Measurements from ENCODE around the gene OXT. TPM values are rescaled to one million over a fixed set of nuclear protein-coding genes. Genes with fewer than 3 reads are reported as not detected.

The OXT gene
- total and polyA plus RNA-seq, 7 experiments from 2014 or later, result 1.2 to 2.3 (median 1.6) TPM; not detected in 3

GRCh38 chr20:3068075-3068474 lies 3.3 kb upstream of the OXT start:
- DNase-seq (no peak), ATAC-seq (no peak)
- no peak overlapping the region for H3K27ac ChIP-seq (ENCODE audit: low read depth, low read length)
- intact Hi-C loops (cut with micrococcal nuclease), result loop anchor here in 1 of 2 donors (5.0 kb wide), 1 partner anchor 104 kb away; the partner anchor contains the start of gene LZTS3
- H3K4me3 Mint-ChIP-seq, result no peak overlapping the region
- H3K36me3 ChIP-seq (ENCODE audit: control insufficient read depth in 2 of 3, insufficient read depth in 3 of 3, low read length in 3 of 3), result peaks cover 0 to 12% (median 0%) of the 10 kb centered on the region in 3 experiments
- peaks cover 0 to 6% (median 4%) of the 10 kb centered on the region in 5 donors for H3K36me3 Mint-ChIP-seq
- peaks cover 0 to 17% of the 10 kb centered on the region in 2 donors for H3K4me1 ChIP-seq (ENCODE audit: control insufficient read depth in 2 of 2, insufficient read depth in 2 of 2, low read length in 2 of 2)
- H3K9me3 ChIP-seq (ENCODE audit: control insufficient read depth in 2 of 3, low read length in 3 of 3), result no peaks in the 10 kb centered on the region
- ChIA-PET POLR2A (interaction anchor here (1.4 to 7.0 kb wide), 2 partner anchors 20 to 25 kb away, joined by 3 to 61 read pairs; no protein-coding TSS in a partner anchor), CTCF (interaction anchor here (1.1 to 2.8 kb wide), 4 partner anchors 16 to 262 kb away, joined by 3 to 28 read pairs (median 4); no protein-coding TSS in a partner anchor)
- no peaks in the 10 kb centered on the region for H3K27me3 Mint-ChIP-seq
- peaks cover 8 to 38% (median 27%) of the 10 kb centered on the region in 7 donors for H3K4me1 Mint-ChIP-seq
- no peak overlapping the region for H3K4me3 ChIP-seq (ENCODE audit: low read length)
- H3K9me3 Mint-ChIP-seq, result peaks cover 0 to 2% (median 0%) of the 10 kb centered on the region in 11 donors
- no peaks in the 10 kb centered on the region for H3K27me3 ChIP-seq (ENCODE audit: control insufficient read depth in 2 of 2, insufficient read depth in 2 of 2, low read length in 2 of 2)
- peak overlapping the region in 3 of 9 donors; percentile 21 to 72 (median 59) for H3K27ac Mint-ChIP-seq

- Mint-ChIP-seq H3K36me3 (peaks cover 0 to 6% (median 4%) of the 10 kb centered on the region in 5 donors), H3K27me3 (peaks cover 0 to 2% (median 0%) of the 10 kb centered on the region in 5 donors), H3K4me3 (peak overlapping the region in 1 of 10 donors; percentile 25), H3K27ac (peak overlapping the region in 4 of 9 donors; percentile 32 to 77 (median 52)), H3K9me3 (peaks cover 0 to 2% (median 0%) of the 10 kb centered on the region in 11 donors), H3K4me1 (peaks cover 8 to 38% (median 27%) of the 10 kb centered on the region in 7 donors)
- Histone ChIP-seq H3K27me3 (ENCODE audit: control insufficient read depth in 2 of 2, insufficient read depth in 2 of 2, low read length in 2 of 2) (no peaks in the 10 kb centered on the region), H3K4me3 (ENCODE audit: low read length) (no peak overlapping the region), H3K9me3 (ENCODE audit: control insufficient read depth in 2 of 3, low read length in 3 of 3) (no peaks in the 10 kb centered on the region), H3K27ac (ENCODE audit: low read depth, low read length) (no peak overlapping the region), H3K36me3 (ENCODE audit: control insufficient read depth in 2 of 3, insufficient read depth in 3 of 3, low read length in 3 of 3) (peaks cover 0 to 12% (median 0%) of the 10 kb centered on the region in 3 experiments), H3K4me1 (ENCODE audit: control insufficient read depth in 2 of 2, insufficient read depth in 2 of 2, low read length in 2 of 2) (peaks cover 0 to 17% of the 10 kb centered on the region in 2 donors)
- ATAC-seq (peak; percentile 61), DNase-seq (peak in 7 of 9 donors; percentile 52 to 73 (median 62))
- ChIA-PET CTCF (interaction anchor here (0.6 to 2.8 kb wide), 16 partner anchors 20 to 247 kb away, joined by 3 to 28 read pairs (median 3); no protein-coding TSS in a partner anchor), POLR2A (interaction anchor here (0.6 to 7.0 kb wide), 11 partner anchors 8 to 90 kb away, joined by 3 to 61 read pairs (median 3); no protein-coding TSS in a partner anchor)
- intact Hi-C loops (cut with micrococcal nuclease), result loop anchor here in 1 of 2 donors (1.0 to 5.0 kb wide), 3 partner anchors 46 to 247 kb away; partner anchors contain the start of gene LZTS3
Measured at GRCh38 chr20:3068986-3069900, 2.2 kb upstream of the OXT start.

GRCh38 chr20:3070725-3071124 lies 695 bp upstream of the OXT start:
- Mint-ChIP-seq H3K4me1 (peaks cover 14 to 40% (median 30%) of the 10 kb centered on the region in 7 donors), H3K36me3 (peaks cover 0 to 6% (median 4%) of the 10 kb centered on the region in 5 donors), H3K27me3 (peaks cover 0 to 7% (median 0%) of the 10 kb centered on the region in 5 donors), H3K27ac (peak overlapping the region; percentile 44 to 97 (median 86)), H3K4me3 (peak overlapping the region; percentile 61 to 90 (median 84)), H3K9me3 (peaks cover 0 to 2% (median 0%) of the 10 kb centered on the region in 11 donors)
- no peak for DNase-seq
- Histone ChIP-seq H3K27me3 (ENCODE audit: control insufficient read depth in 2 of 2, insufficient read depth in 2 of 2, low read length in 2 of 2) (no peaks in the 10 kb centered on the region), H3K9me3 (ENCODE audit: control insufficient read depth in 2 of 3, low read length in 3 of 3) (no peaks in the 10 kb centered on the region), H3K27ac (ENCODE audit: low read depth, low read length) (peak overlapping the region; percentile 76), H3K4me3 (ENCODE audit: low read length) (no peak overlapping the region), H3K36me3 (ENCODE audit: control insufficient read depth in 2 of 3, insufficient read depth in 3 of 3, low read length in 3 of 3) (peaks cover 0 to 12% (median 0%) of the 10 kb centered on the region in 3 experiments), H3K4me1 (ENCODE audit: control insufficient read depth in 2 of 2, insufficient read depth in 2 of 2, low read length in 2 of 2) (peaks cover 0 to 17% of the 10 kb centered on the region in 2 donors)
- ChIA-PET CTCF (interaction anchor here (1.2 to 2.8 kb wide), 3 partner anchors 32 to 86 kb away, joined by 3 to 28 read pairs (median 7); no protein-coding TSS in a partner anchor), POLR2A (interaction anchor here (0.8 to 7.0 kb wide), 4 partner anchors 22 to 47 kb away, joined by 3 to 61 read pairs (median 4); no protein-coding TSS in a partner anchor)
- intact Hi-C loops (cut with micrococcal nuclease), result loop anchor here in 1 of 2 donors (5.0 kb wide), 2 partner anchors 47 to 102 kb away; partner anchors contain the start of gene LZTS3
- ATAC-seq, result no peak

GRCh38 chr20:3071266-3071609 lies 182 bp upstream of the OXT start:
- CTCF ChIA-PET, result interaction anchor here (1.2 kb wide), 1 partner anchor 48 kb away, joined by 3 read pairs; no protein-coding TSS in a partner anchor

GRCh38 chr20:3072530-3073250 lies 1.3 kb downstream of the OXT start:
- no peak for DNase-seq
- ChIA-PET CTCF (interaction anchor here (0.5 to 1.4 kb wide), 5 partner anchors 20 to 142 kb away, joined by 3 to 5 read pairs (median 3); no protein-coding TSS in a partner anchor), POLR2A (interaction anchor here (0.9 to 7.0 kb wide), 8 partner anchors 19 to 101 kb away, joined by 3 to 61 read pairs (median 4); partner anchors contain the start of gene LZTS3)
- Histone ChIP-seq H3K27me3 (ENCODE audit: control insufficient read depth in 2 of 2, insufficient read depth in 2 of 2, low read length in 2 of 2) (no peaks in the 10 kb centered on the region), H3K4me3 (ENCODE audit: low read length) (peak overlapping the region; percentile 53), H3K4me1 (ENCODE audit: control insufficient read depth in 2 of 2, insufficient read depth in 2 of 2, low read length in 2 of 2) (peaks cover 0 to 29% of the 10 kb centered on the region in 2 donors), H3K27ac (ENCODE audit: low read depth, low read length) (peak overlapping the region; percentile 76), H3K36me3 (ENCODE audit: control insufficient read depth in 2 of 3, insufficient read depth in 3 of 3, low read length in 3 of 3) (peaks cover 0 to 12% (median 0%) of the 10 kb centered on the region in 3 experiments), H3K9me3 (ENCODE audit: control insufficient read depth in 2 of 3, low read length in 3 of 3) (no peaks in the 10 kb centered on the region)
- Mint-ChIP-seq H3K4me3 (peak overlapping the region; percentile 61 to 90 (median 84)), H3K27ac (peak overlapping the region; percentile 77 to 96 (median 90)), H3K27me3 (peaks cover 0 to 8% (median 0%) of the 10 kb centered on the region in 5 donors), H3K36me3 (peaks cover 0 to 9% (median 4%) of the 10 kb centered on the region in 5 donors), H3K4me1 (peaks cover 18 to 50% (median 36%) of the 10 kb centered on the region in 7 donors), H3K9me3 (peaks cover 0 to 3% (median 0%) of the 10 kb centered on the region in 11 donors)
- no peak for ATAC-seq
- intact Hi-C loops (cut with micrococcal nuclease), result loop anchor here (1.0 to 5.0 kb wide), 4 partner anchors 18 to 100 kb away; partner anchors contain the start of gene LZTS3 (in 1 of the 2)

More at GRCh38 chr20:3071266-3071609, 182 bp upstream of the OXT start:
- ATAC-seq (no peak), DNase-seq (no peak)
- Mint-ChIP-seq H3K27me3 (peaks cover 0 to 7% (median 0%) of the 10 kb centered on the region in 5 donors), H3K4me1 (peaks cover 12 to 40% (median 30%) of the 10 kb centered on the region in 7 donors), H3K36me3 (peaks cover 0 to 6% (median 4%) of the 10 kb centered on the region in 5 donors), H3K27ac (peak overlapping the region in 7 of 9 donors; percentile 71 to 97 (median 84)), H3K4me3 (peak overlapping the region; percentile 61 to 90 (median 84)), H3K9me3 (peaks cover 0 to 2% (median 0%) of the 10 kb centered on the region in 11 donors)
- POLR2A ChIA-PET, result interaction anchor here (0.7 to 7.0 kb wide), 3 partner anchors 22 to 46 kb away, joined by 3 to 61 read pairs (median 3); no protein-coding TSS in a partner anchor
- intact Hi-C loops (cut with micrococcal nuclease), result loop anchor here in 1 of 2 donors (5.0 kb wide), 2 partner anchors 46 to 101 kb away; partner anchors contain the start of gene LZTS3
- Histone ChIP-seq H3K4me1 (ENCODE audit: control insufficient read depth in 2 of 2, insufficient read depth in 2 of 2, low read length in 2 of 2) (peaks cover 0 to 17% of the 10 kb centered on the region in 2 donors), H3K27ac (ENCODE audit: low read depth, low read length) (peak overlapping the region; percentile 76), H3K36me3 (ENCODE audit: control insufficient read depth in 2 of 3, insufficient read depth in 3 of 3, low read length in 3 of 3) (peaks cover 0 to 12% (median 0%) of the 10 kb centered on the region in 3 experiments), H3K9me3 (ENCODE audit: control insufficient read depth in 2 of 3, low read length in 3 of 3) (no peaks in the 10 kb centered on the region), H3K4me3 (ENCODE audit: low read length) (peak overlapping the region; percentile 53), H3K27me3 (ENCODE audit: control insufficient read depth in 2 of 2, insufficient read depth in 2 of 2, low read length in 2 of 2) (no peaks in the 10 kb centered on the region)

Data from naive thymus-derived CD4-positive, alpha-beta T cell (primary cell).